Measurements from ENCODE around the gene PROSER2. TPM values are rescaled to one million over a fixed set of nuclear protein-coding genes. Genes with fewer than 3 reads are reported as not detected.
"Not testable (repeated sequence)": the region's sequence is repeated elsewhere in the genome, so short reads cannot be mapped to it uniquely, and the experiment has no call there.

PROSER2 gene
- total RNA-seq, 1 donor, result 16.2 TPM

- no peak for DNase-seq (ENCODE audit: low read depth in 2 of 3, low spot score in 2 of 3)
These were observed 7.8 kb downstream of the PROSER2 start for GRCh38 chr10:11830836-11831519.

GRCh38 chr10:11831520-11831951 is 8.4 kb downstream of the PROSER2 start:
- no peak for DNase-seq (ENCODE audit: low read depth in 2 of 3, low spot score in 2 of 3)

- DNase-seq (ENCODE audit: low read depth in 2 of 3, low spot score in 2 of 3), result no peak
These were observed 8.9 kb downstream of the PROSER2 start for GRCh38 chr10:11832042-11832441.

- no peak for DNase-seq (ENCODE audit: low read depth in 2 of 3, low spot score in 2 of 3)
These were observed 11.9 kb downstream of the PROSER2 start for GRCh38 chr10:11835061-11835460.

- DNase-seq (ENCODE audit: low read depth in 2 of 3, low spot score in 2 of 3), result no peak
These were observed 12.5 kb downstream of the PROSER2 start for GRCh38 chr10:11835704-11836103.

- DNase-seq (ENCODE audit: low read depth in 2 of 3, low spot score in 2 of 3), result no peak
These were observed 14.4 kb downstream of the PROSER2 start for GRCh38 chr10:11837372-11838161.

GRCh38 chr10:11838298-11838852 is 15.2 kb downstream of the PROSER2 start:
- no peak for DNase-seq (ENCODE audit: low read depth in 2 of 3, low spot score in 2 of 3)

GRCh38 chr10:11841375-11841774 is 18.2 kb downstream of the PROSER2 start:
- no peak for DNase-seq (ENCODE audit: low read depth in 2 of 3, low spot score in 2 of 3)

GRCh38 chr10:11842411-11842810 is 19.3 kb downstream of the PROSER2 start:
- DNase-seq (ENCODE audit: low read depth in 2 of 3, low spot score in 2 of 3), result no peak

- DNase-seq (ENCODE audit: low read depth in 2 of 3, low spot score in 2 of 3), result no peak
These were observed 22.0 kb downstream of the PROSER2 start for GRCh38 chr10:11845113-11845512.

GRCh38 chr10:11846542-11846941 is 23.4 kb downstream of the PROSER2 start:
- DNase-seq (ENCODE audit: low read depth in 2 of 3, low spot score in 2 of 3), result no peak

- no peak for DNase-seq (ENCODE audit: low read depth in 2 of 3, low spot score in 2 of 3)
These were observed 26.1 kb downstream of the PROSER2 start for GRCh38 chr10:11849277-11849676.

- peak in 1 of 3 donors; percentile 44 for DNase-seq (ENCODE audit: low read depth in 2 of 3, low spot score in 2 of 3)
These were observed 26.8 kb downstream of the PROSER2 start for GRCh38 chr10:11849911-11850310.

- no peak for DNase-seq (ENCODE audit: low read depth in 2 of 3, low spot score in 2 of 3)
These were observed 28.8 kb downstream of the PROSER2 start for GRCh38 chr10:11851910-11852309.

- not testable (repeated sequence) for DNase-seq (ENCODE audit: low read depth in 2 of 3, low spot score in 2 of 3)
These were observed 29.5 kb downstream of the PROSER2 start for GRCh38 chr10:11852637-11853036.

- DNase-seq (ENCODE audit: low read depth in 2 of 3, low spot score in 2 of 3), result no peak
These were observed 30.3 kb downstream of the PROSER2 start for GRCh38 chr10:11853468-11853867.

GRCh38 chr10:11854301-11854700 is 31.1 kb downstream of the PROSER2 start:
- DNase-seq (ENCODE audit: low read depth in 2 of 3, low spot score in 2 of 3), result no peak

- no peak for DNase-seq (ENCODE audit: low read depth in 2 of 3, low spot score in 2 of 3)
These were observed 32.9 kb downstream of the PROSER2 start for GRCh38 chr10:11856089-11856488.

GRCh38 chr10:11856678-11857077 is 33.5 kb downstream of the PROSER2 start:
- DNase-seq (ENCODE audit: low read depth in 2 of 3, low spot score in 2 of 3), result no peak

- no peak for DNase-seq (ENCODE audit: low read depth in 2 of 3, low spot score in 2 of 3)
These were observed 34.9 kb downstream of the PROSER2 start for GRCh38 chr10:11858093-11858492.

GRCh38 chr10:11861341-11861740 is 38.2 kb downstream of the PROSER2 start:
- no peak for DNase-seq (ENCODE audit: low read depth in 2 of 3, low spot score in 2 of 3)

Measured in hematopoietic multipotent progenitor cell (in vitro differentiated cells).